PFSK-1 (cell line): ENCODE measurements around the gene DHRS11.

Source experiments
- FOXP2 ChIP-seq: optimal IDR thresholded peaks from 2 replicates; pipeline ENCODE3; 2011; ENCODE audit warnings: borderline replicate concordance, control low read depth, inconsistent platforms; ENCODE audit not compliant: insufficient read depth; ENCODE audit errors: extremely low read length, extremely low read depth
- POLR2AphosphoS5 ChIP-seq: IDR thresholded peaks from 2 replicates; pipeline ENCODE4 v1.6.1; 2012; ENCODE audit warnings: low read depth, mild to moderate bottlenecking, control low read depth, low read length, moderate library complexity
- SIN3A ChIP-seq: IDR thresholded peaks from 2 replicates; pipeline ENCODE4 v1.6.1; 2012; ENCODE audit warnings: mild to moderate bottlenecking, low read length, moderate library complexity, borderline replicate concordance; ENCODE audit not compliant: insufficient read depth
- TAF1 ChIP-seq: IDR thresholded peaks from 2 replicates; pipeline ENCODE4 v1.6.1; 2012; ENCODE audit warnings: low read length, control low read depth, borderline replicate concordance; ENCODE audit not compliant: insufficient read depth
- TF ChIP-seq, protein P1 (sequence below), 2 experiments: IDR thresholded peaks; 2 replicates each; pipeline versions ENCODE4 v1.6.1 to v1.8.0; 2011 to 2012; ENCODE audit warnings: low read depth in 2 of 2, low read length in 2 of 2, control low read depth in 1 of 2, inconsistent platforms in 1 of 2, mild to moderate bottlenecking in 1 of 2, moderate library complexity in 1 of 2; ENCODE audit not compliant: insufficient read depth in 1 of 2

The DHRS11 gene

DNA sequence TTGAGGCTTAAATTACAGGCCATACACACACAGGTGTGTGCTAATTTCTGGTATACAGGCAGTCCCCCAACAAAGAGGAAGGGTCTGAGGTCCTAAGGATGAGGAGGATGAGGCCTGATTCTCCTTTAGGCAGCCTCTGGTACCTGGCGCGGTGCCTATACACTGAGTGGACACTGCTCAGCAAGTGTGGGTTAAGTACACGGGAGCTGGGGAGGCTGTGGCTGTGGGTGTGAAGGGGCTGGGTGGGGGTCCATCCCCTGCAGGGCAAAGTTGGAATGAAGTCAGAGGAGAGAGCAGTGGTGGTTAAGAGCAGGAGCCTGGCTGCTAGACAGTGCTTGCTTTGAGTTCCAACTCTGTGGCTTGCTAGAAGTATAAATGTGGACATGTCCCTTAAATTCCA, 20.6 kb downstream of the DHRS11 start:
- TF ChIP-seq TAF1 (no peak), SIN3A (no peak), FOXP2 (no peak)

DNA sequence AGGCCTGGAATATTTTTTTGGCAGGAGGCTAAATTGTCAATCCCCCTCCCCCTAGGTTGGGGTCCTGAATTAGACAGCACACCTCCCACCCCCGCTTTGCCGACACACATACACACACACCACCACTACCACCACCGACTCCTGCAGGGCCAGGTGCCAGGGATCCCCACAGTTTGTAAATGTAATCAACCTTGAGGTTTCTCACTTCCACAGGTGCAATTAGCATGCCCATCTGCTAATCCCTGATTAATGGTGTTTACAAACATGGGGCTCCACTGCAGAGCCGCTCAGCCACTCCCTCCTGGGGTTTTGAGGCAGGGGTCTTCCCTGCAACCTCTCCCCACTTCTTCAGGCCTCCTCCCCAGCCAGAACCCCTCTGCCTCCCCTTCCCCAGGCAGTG, 21.5 kb downstream of the DHRS11 start:
- TF ChIP-seq FOXP2: no peak
- TF ChIP-seq TAF1: no peak
- no peak for TF ChIP-seq POLR2AphosphoS5
- TF ChIP-seq, protein P1, sequence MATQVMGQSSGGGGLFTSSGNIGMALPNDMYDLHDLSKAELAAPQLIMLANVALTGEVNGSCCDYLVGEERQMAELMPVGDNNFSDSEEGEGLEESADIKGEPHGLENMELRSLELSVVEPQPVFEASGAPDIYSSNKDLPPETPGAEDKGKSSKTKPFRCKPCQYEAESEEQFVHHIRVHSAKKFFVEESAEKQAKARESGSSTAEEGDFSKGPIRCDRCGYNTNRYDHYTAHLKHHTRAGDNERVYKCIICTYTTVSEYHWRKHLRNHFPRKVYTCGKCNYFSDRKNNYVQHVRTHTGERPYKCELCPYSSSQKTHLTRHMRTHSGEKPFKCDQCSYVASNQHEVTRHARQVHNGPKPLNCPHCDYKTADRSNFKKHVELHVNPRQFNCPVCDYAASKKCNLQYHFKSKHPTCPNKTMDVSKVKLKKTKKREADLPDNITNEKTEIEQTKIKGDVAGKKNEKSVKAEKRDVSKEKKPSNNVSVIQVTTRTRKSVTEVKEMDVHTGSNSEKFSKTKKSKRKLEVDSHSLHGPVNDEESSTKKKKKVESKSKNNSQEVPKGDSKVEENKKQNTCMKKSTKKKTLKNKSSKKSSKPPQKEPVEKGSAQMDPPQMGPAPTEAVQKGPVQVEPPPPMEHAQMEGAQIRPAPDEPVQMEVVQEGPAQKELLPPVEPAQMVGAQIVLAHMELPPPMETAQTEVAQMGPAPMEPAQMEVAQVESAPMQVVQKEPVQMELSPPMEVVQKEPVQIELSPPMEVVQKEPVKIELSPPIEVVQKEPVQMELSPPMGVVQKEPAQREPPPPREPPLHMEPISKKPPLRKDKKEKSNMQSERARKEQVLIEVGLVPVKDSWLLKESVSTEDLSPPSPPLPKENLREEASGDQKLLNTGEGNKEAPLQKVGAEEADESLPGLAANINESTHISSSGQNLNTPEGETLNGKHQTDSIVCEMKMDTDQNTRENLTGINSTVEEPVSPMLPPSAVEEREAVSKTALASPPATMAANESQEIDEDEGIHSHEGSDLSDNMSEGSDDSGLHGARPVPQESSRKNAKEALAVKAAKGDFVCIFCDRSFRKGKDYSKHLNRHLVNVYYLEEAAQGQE (IDR thresholded peaks at IDR 0.05; ENCODE audit: insufficient read depth in 1 of 2, low read depth in 2 of 2, low read length in 2 of 2): no peak
- no peak for TF ChIP-seq SIN3A

DNA sequence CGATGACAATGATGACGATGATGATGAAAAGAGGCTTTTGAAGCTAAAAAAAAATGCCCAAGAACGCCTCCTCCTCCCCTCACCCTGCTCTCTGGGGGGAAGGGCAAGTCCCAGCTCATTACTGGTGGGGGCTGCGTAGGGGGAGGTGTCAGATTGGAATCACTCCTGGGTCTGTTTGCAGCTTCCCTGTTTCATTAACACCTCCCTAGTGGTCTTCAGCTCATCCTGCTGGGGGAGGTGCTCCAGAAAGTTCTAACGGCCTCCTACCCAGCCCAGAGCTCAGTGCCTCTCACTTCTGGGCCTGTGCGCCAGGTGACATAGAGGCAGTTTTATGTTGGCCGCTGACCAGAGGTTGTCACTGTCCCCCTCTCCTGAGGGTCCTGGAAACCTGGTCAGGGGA, 22.4 kb downstream of the DHRS11 start:
- TF ChIP-seq FOXP2: no peak
- no peak for TF ChIP-seq SIN3A

DNA sequence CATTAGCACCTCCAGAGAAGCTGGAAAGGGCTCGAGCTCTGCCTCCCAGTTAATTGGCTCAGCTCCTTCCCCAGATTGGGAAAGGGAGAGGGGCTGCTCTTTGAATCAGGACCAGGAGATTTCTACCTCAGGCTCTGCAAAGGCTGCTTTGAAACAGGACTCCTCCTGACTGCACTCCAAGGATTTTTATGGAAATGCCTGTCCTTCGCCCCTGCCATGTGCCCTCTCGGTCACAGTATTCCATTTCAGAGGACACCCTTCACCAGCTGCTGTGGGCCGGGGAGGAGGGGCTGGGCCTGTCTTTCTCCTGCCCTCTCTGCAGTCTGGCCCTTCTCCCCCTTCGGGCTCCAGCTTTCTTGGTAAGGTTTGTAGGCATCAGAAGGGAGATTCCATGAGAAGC, 23.3 kb downstream of the DHRS11 start:
- TF ChIP-seq, protein P1 (IDR thresholded peaks at IDR 0.05; ENCODE audit: insufficient read depth in 1 of 2, low read depth in 2 of 2, low read length in 2 of 2): no peak

DNA sequence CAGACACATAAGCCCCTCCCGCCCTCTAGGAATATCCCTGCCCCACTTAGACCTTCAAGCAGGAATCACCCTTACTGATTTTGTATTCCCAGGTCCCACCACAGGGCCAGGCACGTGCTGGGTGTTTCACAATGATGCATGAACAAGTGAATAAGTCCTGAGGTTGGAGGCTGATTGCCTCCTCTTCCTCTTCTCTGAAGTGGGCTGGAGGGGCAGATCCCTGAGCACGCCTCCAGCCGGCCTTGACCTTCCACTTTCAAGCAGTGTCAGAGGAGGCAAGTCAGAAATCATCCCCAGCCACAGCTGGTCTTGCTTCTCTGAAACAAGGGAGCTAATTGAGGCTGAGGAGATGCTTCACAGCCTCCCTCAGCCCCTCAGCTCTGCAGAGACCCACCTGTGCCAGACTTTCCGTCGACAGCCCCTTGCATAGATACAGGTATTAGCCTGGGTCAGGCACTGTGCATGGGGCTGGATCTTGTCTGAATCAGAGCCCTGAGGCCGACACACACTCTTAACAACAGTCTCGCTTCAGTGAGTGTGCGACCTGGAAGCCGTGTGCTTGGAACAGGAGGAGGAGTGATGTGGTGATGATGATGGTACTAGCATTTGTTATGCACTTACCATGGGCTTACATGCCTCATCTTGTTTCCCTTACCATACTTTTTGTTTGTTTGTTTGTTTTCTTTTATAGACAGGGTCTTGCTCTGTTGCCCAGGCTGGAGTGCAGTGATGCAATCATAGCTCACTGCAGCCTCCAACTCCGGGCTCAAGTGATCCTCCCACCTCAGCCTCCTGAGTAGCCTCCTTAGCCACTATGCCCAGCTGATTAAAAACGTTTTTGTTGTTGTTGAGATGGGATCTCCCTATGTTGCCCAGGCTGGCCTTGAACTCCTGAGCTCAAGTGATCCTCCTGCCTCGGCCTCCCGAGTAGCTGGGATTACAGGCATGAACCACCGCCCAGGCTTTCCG, 24.7 kb downstream of the DHRS11 start:
- no peak for TF ChIP-seq SIN3A
- TF ChIP-seq, protein P1 (IDR thresholded peaks at IDR 0.05; ENCODE audit: insufficient read depth in 1 of 2, low read depth in 2 of 2, low read length in 2 of 2): no peak
- no peak for TF ChIP-seq TAF1
- no peak for TF ChIP-seq POLR2AphosphoS5
- TF ChIP-seq FOXP2: no peak

DNA sequence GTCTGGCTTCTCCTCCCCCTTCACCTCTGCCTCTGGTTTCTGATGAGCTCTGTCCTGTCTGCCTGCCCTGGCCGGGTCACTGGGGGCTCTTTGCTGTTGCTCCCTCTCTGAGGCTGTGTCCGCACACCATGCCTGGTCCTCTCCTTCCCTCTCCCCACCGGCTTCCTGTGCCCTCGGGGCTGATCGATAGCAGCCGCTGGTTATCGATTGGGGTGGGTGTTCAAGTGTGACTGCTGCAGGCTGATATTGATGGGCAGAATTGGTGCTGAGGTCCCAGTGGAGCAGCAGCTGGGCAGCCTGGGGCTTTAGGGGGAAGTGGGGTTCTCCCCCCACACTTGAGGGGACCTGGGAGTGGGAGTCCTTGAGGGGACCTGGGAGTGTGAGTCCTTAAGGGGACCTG, 26.1 kb downstream of the DHRS11 start:
- no peak for TF ChIP-seq POLR2AphosphoS5
- TF ChIP-seq, protein P1 (IDR thresholded peaks at IDR 0.05; ENCODE audit: insufficient read depth in 1 of 2, low read depth in 2 of 2, low read length in 2 of 2): no peak
- TF ChIP-seq FOXP2: no peak
- no peak for TF ChIP-seq TAF1
- no peak for TF ChIP-seq SIN3A
